Cardiac muscle cell (in vitro differentiated cells and primary cell): ENCODE data around the gene ABCA9. TPM values are rescaled to one million over a fixed set of nuclear protein-coding genes. Genes with fewer than 3 reads are reported as not detected.

Source experiments
- DNase-seq, 2 donors: peaks; one replicate each; pipeline versions ENCODE4 v3.0.0 to v3.0.0-alpha.2; 2010 to 2017; ENCODE audit warnings: low read depth in 1 of 2, low spot score in 1 of 2
- H3K27ac ChIP-seq: fragments of 200-600 bp; sonication (generic); 2 replicates; pipeline ENCODE4 v1.5.1; 2016
- H3K27me3 ChIP-seq: fragments of 200-600 bp; sonication (generic); 2 replicates; pipeline ENCODE4 v1.6.0; 2016; ENCODE audit warnings: control low read depth
- H3K36me3 ChIP-seq: fragments of 200-600 bp; sonication (generic); 2 replicates; pipeline ENCODE4 v1.5.1; 2016; ENCODE audit warnings: control low read depth
- H3K4me1 ChIP-seq: fragments of 200-600 bp; sonication (generic); 2 replicates; pipeline ENCODE4 v1.8.1; 2017; ENCODE audit warnings: low read depth, mild to moderate bottlenecking, mixed run types
- H3K4me3 ChIP-seq: fragments of 200-600 bp; sonication (generic); 2 replicates; pipeline ENCODE4 v1.5.1; 2016; ENCODE audit warnings: mild to moderate bottlenecking
- H3K9me3 ChIP-seq: fragments of 200-600 bp; sonication (generic); 2 replicates; pipeline ENCODE4 v1.5.1; 2017; ENCODE audit warnings: low read depth, mild to moderate bottlenecking, control low read depth
- CTCF ChIP-seq: IDR thresholded peaks from 2 replicates; pipeline ENCODE4 v1.5.1; 2012; ENCODE audit warnings: low read depth, mild to moderate bottlenecking, low read length
- polyA plus RNA-seq: library from polyadenylated mRNA; unstranded; fragments of >200 nt; fragmentation: Nextera tagmentation; extraction: Ambion mirVana; gene quantifications from 2 replicates; pipeline ENCODE4 v1.2.1, GENCODE V29; 2016
- total RNA-seq: library from RNA; depleted of rRNA; stranded (reverse); fragments of >200 nt; gene quantifications from 2 replicates; pipeline ENCODE4 v1.2.3, GENCODE V29; 2016

ABCA9 gene
- total and polyA plus RNA-seq, 2 experiments from 2014 or later = 0.09 TPM; not detected in 1

- TF ChIP-seq CTCF = no peak
- H3K36me3 ChIP-seq = no peaks in the 10 kb centered on the region
- H3K4me3 ChIP-seq = no peak overlapping the region
- no peaks in the 10 kb centered on the region for H3K27me3 ChIP-seq
- no peaks in the 10 kb centered on the region for H3K4me1 ChIP-seq
- no peak overlapping the region for H3K27ac ChIP-seq
- no peaks in the 10 kb centered on the region for H3K9me3 ChIP-seq
- no peak for DNase-seq
These were observed 72.8 kb downstream of the ABCA9 start for GRCh38 chr17:68987966-68988365.

GRCh38 chr17:68981288-68981687 lies 79.4 kb downstream of the ABCA9 start:
- peak in 1 of 2 donors; percentile 92 for DNase-seq
- no peak overlapping the region for H3K27ac ChIP-seq

DNA sequence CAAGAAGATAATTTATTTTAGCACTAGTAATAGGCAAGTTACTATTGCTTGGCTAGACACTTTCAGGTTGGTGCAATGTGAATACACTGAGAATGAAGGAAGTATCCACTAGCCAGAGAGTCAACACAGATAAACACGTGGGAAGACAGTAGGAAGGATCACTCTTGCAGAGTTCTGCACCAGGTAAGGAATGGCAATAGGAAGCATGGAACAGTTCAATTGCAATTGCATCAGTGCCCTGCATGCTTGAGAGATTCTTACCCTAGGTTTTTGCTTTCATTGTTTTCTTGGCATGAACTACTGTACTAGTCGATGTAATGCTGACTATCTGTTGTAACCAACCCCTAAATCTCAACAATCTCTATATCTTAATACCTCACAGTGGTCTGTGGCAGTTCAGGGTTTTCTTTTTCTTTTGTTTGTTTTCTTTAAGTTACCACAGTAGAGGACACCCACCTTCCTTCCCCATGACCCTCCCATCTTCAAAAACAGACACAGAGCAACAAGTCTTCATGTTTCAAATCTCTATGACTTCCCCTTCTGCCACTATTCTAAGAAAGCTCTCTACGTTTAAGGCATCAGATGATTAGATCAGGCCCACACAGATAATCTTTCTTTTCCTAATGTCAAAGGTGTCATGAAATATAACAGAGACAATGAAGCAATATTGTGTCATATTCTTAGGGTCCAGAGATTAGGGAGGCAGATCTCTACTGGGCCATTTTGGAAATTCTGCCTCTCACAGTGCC lies 87.5 kb downstream of the ABCA9 start:
- Histone ChIP-seq H3K4me1 (no peaks in the 10 kb centered on the region), H3K27ac (no peak overlapping the region), H3K27me3 (no peaks in the 10 kb centered on the region), H3K4me3 (no peak overlapping the region), H3K36me3 (no peaks in the 10 kb centered on the region), H3K9me3 (no peaks in the 10 kb centered on the region)
- no peak for TF ChIP-seq CTCF
- DNase-seq = no peak

More at GRCh38 chr17:68981288-68981687, 79.4 kb downstream of the ABCA9 start:
- no peak overlapping the region for H3K4me3 ChIP-seq
- no peaks in the 10 kb centered on the region for H3K9me3 ChIP-seq
- TF ChIP-seq CTCF = no peak
- no peaks in the 10 kb centered on the region for H3K27me3 ChIP-seq
- H3K36me3 ChIP-seq = no peaks in the 10 kb centered on the region
- H3K4me1 ChIP-seq = no peaks in the 10 kb centered on the region

DNA sequence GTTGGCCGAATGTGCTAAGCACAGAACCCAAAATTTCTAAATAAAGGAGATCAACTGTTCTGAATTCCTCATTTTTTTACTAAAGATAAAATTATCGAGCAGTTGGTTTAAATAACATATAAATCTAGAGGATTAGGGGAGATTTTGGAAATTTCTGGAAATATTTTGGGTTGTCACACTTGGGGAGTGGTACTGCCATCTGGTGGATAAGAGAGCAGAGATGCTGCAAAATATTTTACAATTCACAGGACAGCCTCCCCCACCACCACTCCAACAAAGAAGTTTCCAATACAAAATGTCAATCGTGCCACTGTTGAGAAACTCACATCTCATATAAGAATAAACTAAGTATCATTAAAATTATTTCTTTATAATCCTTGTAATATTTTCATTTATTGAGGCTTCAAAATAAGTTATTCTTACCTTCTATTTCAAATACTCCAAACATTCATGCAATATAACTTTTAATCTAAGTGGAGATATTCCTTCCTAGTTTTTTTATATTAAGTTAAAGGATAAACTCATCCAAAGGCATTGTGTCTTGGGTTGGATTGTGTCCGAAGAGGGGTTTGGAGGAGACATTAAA lies 88.5 kb downstream of the ABCA9 start:
- no peaks in the 10 kb centered on the region for H3K27me3 ChIP-seq
- H3K9me3 ChIP-seq = no peaks in the 10 kb centered on the region
- H3K4me1 ChIP-seq = no peaks in the 10 kb centered on the region
- no peak overlapping the region for H3K4me3 ChIP-seq
- peak; percentile 64 for TF ChIP-seq CTCF
- no peak overlapping the region for H3K27ac ChIP-seq
- peak; percentile 50 to 58 for DNase-seq
- no peaks in the 10 kb centered on the region for H3K36me3 ChIP-seq

DNA sequence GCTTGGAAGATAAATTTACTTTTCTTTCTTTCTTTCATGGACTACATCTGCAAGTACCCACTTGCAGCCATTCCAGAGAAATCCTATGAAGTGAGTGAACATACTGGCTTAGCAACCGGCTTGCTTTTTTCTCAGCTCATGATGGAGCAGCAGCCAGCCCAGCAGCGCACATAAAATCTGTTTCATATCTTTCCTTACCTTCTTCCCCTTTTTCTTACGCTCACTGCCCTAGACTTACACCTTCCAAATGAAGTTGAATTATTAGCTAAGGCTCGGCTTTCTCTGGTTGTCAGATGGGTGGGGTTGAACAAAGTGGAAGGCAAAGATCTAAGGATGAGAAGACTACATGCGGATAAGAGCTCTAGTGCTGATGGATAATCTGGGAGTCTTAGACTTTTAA lies 91.6 kb downstream of the ABCA9 start:
- Histone ChIP-seq H3K27me3 (no peaks in the 10 kb centered on the region), H3K27ac (no peak overlapping the region), H3K4me3 (no peak overlapping the region), H3K4me1 (no peaks in the 10 kb centered on the region), H3K36me3 (no peaks in the 10 kb centered on the region), H3K9me3 (no peaks in the 10 kb centered on the region)
- DNase-seq = no peak
- no peak for TF ChIP-seq CTCF
